ENCODE measurements around the gene ZNF764.
A peak's percentile ranks its signal among the peaks of the same experiment; 100 is the strongest.
"Not testable (repeated sequence)": the region's sequence is repeated elsewhere in the genome, so short reads cannot be mapped to it uniquely, and the experiment has no call there.

ZNF764 gene

DNA sequence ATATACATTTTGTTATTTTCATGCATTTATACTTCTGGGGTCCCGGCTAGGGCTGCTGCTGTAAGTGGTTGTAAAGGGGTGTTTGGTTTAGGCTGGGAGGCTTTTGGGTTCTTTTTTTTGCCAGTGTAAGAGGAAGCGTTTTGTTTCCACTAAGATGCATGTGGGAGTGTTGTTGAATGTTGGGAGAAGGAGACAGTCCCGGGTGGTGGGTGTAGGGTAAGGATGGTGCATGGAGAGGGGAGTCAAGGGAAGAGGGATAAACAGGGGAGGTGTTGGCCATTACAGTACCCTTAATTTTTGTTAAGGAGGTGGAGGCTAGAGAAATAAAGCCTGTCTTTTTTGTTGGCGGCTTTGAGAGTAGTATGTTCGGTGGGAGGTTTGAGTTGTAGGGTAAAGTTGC is 15.1 kb downstream of the ZNF764 start:
- no peak for DNase-seq

DNA sequence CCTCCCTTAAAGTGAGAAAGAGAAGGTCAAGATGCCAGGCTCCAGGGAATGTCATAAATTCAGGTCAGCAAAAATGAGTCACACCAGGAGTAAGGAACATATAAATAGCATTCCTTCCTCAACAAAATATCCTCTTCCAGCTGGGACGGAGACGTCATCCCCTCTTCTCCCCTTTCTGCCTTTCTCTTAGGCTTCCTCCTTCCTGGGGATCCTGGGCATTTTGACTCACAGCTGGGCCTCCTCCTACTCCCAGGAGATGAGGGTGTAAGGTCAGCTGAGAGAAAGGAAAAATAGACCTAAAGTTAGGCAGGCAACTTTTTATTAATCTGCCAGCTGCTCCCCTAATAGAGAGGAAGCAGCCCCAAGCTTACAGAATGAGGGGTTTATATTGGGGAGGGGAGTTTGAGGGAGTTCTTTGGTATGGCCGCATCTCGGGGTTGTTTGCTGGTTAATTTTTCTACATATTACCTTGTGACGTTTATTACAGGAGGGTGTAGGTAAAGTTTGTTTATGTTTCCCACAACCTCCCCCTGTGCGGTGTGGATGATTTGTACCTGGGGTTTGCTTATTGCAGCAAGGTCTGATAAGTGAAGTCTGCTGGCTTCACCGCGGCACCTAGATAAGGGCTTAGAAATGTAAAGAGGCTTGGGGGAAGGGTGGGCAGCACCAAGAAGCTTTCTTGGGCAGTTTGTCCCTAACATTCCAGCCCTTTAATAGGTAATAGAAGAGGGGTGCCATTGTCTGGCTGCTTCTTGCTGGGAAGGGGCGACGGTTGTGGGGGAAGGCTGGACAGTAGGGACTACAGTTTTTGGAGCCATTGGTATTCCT is 16.5 kb downstream of the ZNF764 start:
- DNase-seq: no peak

DNA sequence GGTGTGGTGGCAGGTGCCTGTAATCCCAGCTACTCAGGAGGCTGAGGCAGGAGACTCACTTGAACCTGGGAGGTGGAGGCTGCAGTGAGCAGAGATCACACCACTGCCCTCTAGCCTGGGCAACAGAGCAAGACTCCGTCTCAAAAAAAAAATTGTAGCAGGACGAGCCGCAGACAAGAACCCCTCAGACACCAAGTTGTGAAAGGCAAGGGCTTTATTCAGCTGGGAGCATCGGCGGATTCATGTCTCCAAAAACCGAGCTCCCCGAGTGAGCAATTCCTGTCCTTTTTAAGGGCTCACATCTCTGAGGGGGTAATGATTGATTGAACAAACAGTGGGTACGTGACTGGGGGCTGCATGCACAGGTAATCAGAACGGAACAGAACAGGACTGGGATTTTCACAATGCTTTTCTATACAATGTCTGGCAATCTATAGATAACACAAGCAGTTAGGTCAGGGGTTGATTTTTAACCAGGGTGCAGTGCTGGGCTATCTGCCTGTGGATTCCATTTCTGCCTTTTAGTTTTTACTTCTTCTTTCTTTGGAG is 17.2 kb downstream of the ZNF764 start:
- not testable (repeated sequence) for DNase-seq

DNA sequence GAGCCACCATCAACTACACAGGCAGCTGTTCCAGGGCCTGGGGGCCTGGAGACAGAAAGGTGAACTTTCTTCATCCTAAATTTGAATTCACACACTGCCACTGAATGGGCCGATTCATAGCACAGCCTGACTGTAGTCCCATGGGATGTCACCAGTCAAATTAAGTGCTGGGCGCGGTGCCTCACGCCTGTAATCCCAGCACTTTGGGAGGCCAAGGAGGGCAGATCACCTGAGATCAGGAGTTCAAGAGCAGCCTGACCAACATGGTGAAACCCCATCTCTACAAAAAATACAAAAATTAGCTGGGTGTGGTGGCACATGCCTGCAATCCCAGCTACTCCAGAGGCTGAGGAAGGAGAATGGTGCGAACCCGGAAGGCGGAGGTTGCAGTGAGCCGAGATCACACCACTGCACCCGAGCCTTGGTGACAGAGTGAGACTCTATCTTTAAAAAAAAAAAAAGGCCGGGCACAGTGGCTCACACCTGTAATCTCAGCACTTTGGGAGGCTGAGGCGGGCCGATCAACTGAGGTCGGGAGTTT is 18.1 kb downstream of the ZNF764 start:
- DNase-seq: not testable (repeated sequence)

DNA sequence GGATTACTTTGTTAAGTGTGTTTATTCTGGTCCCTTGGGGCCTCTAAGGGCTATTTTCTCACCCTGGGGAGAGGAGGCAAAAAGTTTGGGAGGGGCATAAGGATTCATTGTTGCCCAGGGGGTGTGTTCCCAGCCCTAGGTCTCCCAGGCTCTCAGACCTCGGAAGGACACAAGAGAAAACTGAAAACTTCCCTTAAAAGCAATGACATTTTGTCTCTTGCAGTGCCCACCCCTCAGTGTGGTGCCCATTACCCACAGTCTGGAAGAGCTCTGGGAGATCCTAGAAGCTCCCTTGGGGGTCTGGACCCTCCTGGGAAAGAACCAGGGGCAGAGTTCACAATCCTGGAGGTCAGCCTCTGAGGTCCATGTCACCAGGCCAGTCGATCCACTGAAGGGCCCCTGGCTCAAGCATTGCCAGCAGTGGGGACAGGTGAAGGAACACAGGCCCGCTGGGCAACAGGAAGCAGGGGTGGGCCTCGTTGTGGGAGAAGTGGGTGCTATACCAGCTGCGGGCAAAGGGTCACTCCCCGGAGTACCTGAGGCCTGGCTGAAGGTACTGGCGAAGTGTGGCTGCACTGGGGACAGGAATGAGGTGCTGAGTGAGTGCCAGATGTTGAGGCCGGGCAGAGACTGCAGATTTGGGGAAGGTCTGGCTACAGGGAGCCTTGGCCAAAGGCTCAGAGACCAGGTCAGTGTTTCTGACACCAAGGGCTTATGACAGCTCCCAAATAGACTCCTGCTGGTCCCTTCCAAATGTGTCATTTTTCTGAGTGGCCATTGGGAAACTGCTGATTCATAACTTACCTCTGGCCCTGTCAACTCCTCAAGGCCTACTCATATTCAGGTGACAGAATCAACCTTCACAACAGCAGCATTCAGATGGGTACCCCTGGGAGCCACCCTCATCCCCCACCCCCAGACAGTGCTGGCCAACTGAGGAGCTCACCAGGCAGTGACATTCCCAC is 18.9 kb downstream of the ZNF764 start:
- DNase-seq: no peak

DNA sequence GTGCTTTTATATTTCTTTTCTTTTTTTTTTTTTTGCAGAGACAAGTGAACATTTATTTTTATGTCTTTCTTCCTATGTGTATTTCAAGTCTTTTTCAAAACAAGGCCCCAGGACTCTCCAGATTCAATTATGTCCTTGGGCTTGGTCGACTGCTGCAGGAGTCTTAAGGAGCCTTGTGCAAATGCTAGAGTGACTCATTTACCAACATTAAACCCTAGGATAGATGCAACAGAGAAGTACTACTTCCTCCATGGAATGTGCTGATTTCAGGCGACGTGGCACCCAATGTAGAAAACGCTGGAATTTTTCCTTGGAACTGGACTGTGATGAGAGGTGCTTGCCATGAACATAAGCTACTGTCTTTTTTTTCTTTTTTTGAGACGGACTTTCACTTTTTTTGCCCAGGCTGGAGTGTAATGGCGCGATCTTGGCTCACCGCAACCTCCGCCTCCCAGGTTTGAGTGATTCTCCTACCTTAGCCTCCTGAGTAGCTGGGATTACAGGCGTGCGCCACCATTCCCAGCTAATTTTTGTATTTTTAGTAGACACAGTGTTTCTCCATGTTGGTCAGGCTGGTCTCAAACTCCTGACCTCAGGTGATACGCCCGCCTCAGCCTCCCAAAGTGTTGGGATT is 21.7 kb downstream of the ZNF764 start:
- DNase-seq: not testable (repeated sequence)

DNA sequence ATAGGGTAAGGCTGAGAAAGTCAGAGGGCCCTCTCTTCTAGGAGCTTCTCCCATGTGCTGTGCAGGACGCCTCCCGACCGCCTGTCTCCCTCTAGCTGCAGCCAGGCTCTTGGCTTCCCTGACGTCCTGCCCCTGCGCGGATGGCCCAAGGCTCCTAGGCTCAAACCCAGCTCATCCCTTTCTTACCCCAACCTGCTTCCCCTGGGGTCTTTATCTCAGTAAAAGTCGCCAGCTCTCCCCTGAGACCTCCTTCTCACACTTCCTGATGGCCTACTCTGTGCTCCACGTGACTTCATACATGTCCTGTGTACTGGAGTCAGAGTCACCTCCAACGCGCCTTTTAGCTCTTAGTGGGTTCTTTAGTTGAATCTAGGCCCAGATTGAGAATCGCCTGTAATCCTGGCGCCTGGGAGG is 22.4 kb downstream of the ZNF764 start:
- DNase-seq: peak; percentile 70 to 71

DNA sequence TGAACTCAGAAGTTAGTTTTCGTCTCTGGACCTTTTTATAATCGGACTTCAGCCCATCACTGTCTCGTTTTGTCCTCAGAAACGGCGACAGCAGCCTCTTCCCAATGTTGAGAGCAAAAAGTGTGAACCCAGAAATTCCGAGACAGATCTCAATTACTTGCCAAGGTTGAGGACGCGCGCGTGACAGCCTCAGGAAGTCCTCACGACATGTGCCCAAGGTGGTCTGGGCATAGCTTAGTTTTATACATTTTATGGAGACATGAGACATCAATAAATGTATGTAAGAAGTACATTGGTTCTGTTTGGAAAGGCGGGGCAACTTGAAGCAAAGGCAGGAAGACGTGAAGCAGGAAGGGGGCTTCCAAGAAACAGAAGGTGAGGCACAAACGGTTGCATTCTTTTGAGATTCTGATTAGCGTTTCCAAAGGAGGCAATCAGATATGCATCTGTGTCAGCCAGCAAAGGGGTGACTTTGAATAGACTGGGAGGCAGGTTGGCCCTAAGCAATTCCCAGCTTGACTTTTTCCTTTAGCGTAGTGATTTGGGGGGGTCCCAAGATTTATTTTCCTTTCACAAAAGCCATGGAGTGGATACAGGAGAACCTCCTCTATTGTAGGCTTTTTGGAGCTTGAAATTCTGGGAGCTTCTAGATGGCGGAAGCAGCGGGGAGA is 22.9 kb downstream of the ZNF764 start:
- DNase-seq: no peak

DNA sequence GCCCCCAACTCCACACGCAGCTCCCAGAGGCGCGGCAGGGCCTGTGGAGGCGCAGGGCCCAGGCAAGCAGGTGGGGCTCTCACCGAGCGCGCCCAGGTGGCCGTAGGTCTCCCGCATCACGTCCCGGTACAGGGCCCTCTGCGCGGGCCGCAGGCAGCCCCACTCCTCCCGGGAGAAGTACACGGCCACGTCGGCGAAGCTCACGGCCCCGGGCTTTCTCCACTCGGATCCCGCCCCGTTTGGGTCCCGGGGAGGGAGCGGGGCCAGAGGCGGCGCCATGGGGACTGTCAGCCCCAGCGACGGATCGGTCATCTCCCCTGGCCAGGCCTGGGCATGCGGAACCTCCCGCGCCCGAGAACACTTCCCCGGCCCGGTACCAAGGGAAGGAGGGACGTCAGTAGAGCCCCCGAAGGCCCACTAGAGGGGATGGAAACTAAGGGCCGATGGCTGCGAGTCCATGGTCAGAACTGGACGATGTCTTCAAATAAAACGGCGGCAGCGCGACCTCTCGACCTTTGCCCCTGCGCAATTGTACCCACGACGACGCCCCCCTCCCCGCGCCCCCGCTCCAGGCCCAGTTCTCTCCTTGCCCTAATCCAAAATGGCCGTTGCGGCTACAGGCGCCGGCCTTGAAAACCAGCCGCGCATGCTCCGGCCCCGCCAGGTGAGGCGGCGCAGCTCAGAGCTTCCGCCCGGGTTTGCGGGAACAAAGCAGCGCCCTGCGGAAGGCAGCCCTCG is 23.6 kb downstream of the ZNF764 start, which contains the start of gene ZNF747:
ZNF747 (minus strand) TSS at position 491 of the 738 bp plus-strand sequence; CDS start at position 312, 179 bp downstream.
- DNase-seq: peak; percentile 92 to 93

DNA sequence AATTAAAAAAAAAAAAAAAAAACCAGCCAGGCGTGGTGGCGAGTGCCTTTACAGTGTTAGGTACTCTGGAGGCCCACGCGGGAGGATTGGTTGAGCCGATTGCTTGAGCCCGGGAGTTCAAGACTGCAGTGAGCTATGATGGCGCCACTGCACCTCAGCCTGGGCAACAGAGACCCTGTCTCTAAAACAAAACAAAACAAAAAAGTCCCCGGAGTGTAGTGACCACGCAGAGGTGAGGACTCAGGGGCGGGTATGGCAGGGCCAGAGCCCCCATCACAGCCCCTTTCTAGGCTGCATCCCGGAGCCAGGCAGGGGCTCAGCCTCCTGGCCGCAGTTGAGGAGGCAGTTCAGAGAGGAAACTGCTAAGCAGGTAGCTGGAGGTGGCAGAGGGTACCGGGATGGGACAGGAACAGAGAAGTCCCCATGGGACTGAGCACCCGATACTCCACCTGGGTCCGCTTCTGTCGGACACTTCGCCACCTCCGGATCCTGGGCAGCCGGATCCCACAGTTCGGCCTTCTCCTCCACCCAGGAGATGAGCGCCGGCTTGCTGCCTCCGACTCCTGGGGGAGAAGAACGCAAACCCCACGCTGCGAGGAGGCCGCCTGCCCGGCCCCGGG is 24.3 kb downstream of the ZNF764 start:
- DNase-seq: peak in 1 of 2 donors; percentile 45

DNA sequence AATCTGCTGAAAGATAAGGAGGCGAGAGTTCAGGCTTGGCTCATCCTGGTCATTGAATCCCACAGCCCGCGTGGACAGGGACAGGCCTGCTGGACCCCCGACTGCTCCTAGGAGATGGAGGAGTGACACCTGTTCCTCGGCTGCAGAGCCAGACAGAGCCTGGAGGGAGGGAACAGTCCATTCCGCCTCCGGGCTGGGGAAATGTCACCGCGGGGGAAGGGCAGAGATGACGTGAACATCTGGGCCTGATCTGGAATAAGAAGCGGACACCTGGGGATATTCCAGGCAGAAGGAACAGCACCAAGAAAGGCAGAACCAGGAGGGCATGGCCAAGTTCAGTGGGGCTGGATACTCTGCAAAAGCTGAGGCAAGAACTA is 25.0 kb downstream of the ZNF764 start:
- no peak for DNase-seq

DNA sequence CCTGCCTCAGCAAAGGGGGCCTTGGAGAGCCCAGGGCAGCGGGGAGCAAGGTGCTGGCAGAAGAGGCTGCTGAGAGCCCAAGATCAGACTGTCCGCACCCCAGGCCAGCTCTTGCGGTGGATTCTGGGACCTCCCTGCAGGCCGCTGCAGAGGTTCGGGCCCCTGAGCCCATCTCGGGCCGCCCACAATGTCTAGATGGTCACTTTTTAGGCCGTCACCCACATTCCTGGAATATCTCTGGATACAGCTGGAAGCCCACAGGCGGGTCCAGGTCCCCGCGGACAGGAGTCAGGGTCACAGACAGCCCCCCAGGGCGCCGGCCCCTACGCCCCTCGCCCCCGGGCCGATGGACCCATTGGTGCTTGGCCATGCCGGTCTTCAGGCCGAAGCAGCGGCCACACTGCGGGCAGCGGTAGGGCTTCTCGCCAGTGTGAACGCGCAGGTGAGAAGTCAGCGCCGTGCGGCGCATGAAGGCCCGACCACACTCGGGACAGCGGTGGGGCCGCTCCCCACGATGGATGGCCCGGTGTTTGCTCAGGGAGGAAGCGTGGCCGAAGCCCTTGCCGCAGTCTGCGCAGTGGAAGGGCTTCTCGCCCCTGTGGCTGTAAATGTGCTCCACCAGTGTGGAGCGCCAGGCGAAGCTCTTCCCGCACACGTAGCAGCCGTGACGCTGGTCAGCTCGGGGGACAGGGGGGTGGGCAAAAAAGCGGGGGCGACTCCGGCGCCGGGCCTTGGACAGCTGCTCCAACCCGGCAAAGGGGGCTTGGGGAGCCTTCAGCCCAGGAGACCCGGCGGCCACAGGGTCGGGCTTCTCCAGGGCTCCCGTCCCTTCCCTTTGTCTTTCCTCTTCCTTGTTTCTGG is 25.7 kb downstream of the ZNF764 start:
- no peak for DNase-seq

DNA sequence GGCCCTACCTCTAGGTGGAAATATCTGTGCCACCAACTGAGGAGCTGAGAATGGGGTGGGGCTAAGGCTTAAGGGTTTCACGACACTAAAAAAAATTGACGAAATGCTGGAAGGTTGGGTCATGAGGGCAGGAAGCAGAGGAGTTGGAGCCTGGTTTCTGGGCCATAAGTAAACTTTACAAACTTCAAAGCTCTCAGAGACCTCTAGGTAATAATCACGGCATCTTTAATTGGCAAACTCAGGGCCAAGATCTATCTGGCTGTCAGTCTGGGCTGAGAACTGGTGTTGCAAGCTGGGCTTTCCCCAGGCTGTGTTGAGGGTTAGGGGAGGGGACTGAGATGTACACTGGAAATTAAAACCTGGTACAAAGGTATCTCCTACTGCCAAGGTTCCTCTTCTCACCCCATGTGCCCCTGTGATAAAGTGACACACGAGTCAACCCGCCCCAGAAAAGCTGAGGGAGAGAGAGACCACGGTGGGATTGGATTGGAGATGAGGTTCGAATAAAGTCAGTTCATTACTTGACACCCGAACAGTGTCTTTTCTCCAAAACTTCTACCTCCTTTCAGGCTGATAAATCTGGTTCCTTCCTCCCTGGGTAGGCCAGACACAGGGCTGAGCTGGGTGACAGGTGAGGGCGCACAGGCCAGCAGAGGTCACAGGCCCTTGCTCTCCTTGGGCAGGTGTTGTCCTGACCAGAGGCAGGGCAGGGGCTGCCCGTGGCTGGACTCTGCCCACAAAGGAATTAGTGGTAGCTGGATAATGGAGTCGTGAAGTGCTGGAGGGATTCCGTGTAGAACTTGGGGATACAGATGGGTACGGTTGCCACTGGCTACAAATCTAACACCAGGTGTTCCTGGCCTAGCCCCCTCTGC is 27.8 kb downstream of the ZNF764 start:
- DNase-seq: no peak

DNA sequence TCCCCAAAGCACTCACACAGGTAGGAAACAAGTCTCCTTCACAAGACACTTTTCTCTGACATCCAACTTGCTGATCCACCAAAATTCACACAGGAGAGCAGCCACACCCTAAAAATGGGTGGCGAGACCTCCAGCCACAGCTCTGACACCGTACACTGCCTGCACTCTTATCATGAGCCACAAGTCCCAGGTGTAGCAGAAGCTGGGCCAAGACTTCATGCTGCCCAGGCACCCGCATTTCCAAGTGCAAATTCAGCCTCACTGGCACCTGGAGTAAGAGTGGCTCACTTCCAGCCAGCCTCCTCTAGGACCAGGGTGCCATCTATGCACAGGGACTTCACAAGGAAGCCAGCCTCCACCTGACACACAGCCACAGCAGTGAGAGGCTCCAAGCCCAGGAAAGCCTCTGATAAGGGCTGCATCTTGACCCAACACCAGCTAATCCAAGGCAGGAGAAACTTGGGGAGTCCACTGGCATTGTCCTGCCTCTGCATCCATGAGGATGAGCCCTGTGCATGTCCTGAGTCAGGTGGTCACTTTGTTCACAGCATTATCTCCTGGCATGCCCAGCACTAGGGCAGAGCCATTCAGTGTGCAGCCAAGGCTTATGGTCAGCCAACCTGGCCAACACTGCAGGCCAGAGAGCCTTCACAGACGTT is 29.2 kb downstream of the ZNF764 start:
- no peak for DNase-seq

DNA sequence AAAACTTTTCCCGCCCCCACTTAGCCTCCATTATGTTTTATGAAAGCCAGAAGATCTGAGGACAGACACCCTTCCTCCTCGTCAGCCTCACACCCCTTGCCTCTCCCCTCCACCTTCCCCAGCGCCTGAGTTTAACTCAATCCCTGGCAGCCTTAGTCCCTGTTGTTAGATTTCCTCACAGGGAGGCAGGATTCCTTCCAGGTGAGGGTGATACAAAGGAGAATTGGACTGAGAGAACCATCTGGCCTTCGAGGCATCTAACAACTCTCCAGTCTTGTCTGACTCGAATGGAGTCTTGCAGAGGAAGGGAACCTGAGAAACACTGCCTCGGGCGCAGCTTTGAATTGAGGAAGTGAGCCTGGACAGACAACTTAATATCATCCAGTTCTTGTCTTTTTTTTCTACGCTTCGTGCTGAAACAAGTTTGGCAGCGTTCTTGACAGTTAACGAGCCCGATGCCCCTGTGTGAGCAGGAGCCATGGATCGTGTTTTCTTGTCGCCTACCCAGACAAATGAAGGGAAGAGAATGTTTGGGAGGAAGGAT is 30.5 kb downstream of the ZNF764 start:
- no peak for DNase-seq

DNA sequence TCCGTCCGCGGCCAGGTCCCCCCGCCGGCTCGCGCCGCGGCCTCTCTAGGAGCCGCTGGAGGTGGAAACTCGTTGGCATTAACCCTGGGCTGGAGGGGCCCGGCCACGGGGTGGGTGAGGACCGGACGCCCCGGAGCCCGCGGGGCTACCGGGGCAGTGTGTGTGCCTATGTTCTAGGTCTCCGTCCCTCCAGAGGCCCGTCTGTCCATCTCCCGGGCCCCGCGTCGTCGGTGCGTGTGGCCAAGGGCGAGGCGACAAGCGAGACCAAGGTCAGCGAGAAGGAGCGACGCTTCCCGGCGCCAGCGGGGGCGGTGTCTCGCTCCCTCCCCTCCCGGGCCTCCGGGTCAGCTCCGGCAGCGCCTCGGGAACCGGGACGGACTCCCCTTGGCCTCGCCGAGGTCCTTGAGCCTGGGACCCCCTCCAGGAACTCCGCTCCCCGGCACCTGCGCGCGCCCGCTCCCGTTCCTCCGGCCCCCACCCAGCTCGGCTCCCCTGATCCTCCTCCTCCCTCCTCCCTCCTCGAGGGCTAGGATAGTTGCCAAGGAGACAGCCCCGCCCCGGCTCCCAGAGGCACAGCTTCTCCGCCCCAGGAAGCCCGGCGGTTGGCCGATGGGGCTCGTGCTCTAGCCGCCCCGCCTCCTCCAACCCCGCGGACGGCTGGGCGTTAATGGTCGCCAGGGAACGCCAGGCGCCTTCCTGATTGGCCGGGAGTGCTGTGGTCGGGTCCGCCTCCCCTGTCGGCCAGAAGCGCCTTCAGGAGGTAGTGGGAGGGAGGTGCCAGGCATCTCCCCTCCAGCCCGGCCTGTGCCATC is 31.1 kb downstream of the ZNF764 start:
- DNase-seq: peak; percentile 94 to 98
